Stimulated activated CD8-positive, alpha-beta memory T cell treated with anti-CD3 and anti-CD28 coated beads, Interleukin-4, amount 100 ng/mL, for 4 hours (primary cell): ENCODE data around the gene CACNA1F.

ENCODE experiments used
- DNase-seq, 2 donors: peaks; one replicate each; pipeline ENCODE4 v3.0.0-alpha.2; 2020; ENCODE audit warnings: low read depth in 2 of 2, low spot score in 1 of 2

Gene CACNA1F

GRCh38 chrX:49199906-49200771, 33.0 kb downstream of the CACNA1F start, which contains the start of gene SYP:
Gene SYP, minus strand, starts transcription at chrX:49200193. Its CDS starts 7 bp downstream, at chrX:49200186.
- DNase-seq, result peak; percentile 66 to 78

DNA sequence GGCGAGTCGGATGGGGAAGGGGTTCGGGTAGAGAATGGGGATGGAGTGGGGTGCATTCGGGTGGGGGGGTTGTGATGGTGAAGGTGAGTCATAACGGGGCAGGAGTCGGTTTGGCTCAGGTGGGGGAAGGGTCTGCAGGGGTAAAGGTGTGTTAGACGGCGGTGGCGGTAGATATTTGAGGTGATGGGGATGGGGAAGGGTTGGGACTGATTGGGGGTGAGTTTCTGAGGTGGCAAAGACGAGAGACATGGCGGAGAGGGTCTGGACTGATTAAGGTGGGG, 33.9 kb downstream of the CACNA1F start:
- no peak for DNase-seq

DNA sequence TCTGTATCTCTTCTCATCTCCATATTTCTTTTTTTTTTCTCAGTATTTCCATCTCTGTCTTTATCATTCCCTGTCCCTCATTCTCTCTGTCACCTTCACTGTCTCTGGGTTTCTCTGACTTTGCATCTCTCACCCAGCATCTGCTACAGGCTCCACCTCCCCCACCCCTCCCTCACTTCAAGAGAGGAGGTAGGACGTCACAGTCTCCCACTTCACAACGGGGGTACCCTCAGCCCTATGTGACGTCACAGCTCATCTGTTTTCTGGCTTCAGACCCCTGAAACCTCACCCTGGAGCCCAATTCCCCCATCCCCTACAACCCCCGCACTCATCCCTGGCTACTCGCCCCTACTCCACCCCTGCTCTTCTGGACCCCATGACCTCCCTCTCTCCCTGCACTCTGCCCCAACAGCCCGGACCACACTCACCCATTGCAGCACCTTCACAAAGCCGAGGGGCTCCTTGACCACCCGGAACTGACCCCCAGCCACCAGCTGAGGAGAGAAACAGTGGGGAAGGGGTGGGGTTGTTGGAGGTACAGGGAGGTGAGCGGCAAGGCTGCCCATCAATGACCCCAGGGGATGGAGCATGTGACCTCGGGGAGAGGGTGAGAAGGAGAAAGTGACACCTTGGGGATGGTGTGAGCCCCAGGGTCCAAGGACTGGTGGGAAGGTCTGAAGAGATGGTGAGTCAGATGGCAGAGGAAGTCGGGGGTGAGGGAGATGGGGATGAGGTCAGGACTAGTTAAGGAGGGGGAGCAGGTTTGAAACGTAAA, 34.4 kb downstream of the CACNA1F start:
- DNase-seq, result no peak

DNA sequence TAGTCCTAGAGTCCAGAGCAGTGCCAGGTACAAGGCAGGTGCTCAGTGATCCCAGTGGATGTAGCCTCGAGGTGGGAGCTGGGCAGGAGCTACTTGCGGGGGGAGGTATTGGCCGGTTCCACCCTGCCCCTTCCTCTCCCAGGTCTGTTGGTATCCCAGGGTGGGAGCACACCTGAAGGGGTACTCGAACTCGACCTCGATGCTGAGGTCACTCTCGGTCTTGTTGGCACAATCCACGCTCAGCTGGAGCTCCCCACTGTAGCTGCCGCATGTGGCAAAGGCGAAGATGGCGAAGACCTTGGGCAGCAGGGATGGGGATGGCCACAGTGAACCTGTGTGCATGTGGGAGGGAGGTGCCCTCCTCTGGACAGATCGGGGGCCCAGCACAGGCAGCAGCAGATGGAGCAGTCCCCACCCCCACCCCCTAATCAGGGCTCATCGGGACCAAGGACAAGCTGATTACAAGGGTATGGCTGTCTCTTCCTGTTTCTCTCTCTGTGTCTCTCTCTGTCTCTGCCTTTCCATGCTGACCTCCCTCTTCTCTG, 35.5 kb downstream of the CACNA1F start:
- DNase-seq, result no peak

- DNase-seq, result no peak
Measured at GRCh38 chrX:49193542-49193964, 39.6 kb downstream of the CACNA1F start.

DNA sequence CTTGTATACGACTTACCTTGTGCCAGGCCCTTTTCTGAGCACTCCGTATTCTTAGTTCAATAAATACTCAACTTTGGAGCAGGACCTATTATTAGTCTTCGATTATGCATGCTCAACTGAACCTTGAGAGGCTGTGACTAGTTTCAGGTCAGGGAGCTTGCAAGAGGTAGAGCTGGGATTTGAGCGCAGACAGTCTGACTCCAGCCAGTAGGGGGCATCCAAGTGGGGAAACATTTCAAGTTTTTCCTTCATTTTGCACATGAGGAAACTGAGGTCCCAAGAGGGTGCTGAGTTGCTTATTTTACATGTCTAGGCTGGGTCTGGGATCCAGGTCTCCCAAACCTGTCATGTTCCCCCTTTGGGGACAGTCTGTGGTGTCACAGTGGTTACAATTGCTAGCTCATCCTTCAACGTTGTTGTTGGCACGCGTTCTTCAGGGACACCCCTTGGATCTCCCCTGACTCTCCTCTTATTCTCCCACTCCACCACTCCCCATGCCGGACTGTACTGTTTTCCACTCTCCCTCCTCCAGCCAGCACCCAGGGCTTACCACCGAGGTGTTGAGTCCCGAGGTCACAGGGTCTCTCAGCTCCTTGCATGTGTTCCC, 40.3 kb downstream of the CACNA1F start:
- DNase-seq, result no peak

GRCh38 chrX:49191574-49192011, 41.5 kb downstream of the CACNA1F start:
- DNase-seq, result no peak

DNA sequence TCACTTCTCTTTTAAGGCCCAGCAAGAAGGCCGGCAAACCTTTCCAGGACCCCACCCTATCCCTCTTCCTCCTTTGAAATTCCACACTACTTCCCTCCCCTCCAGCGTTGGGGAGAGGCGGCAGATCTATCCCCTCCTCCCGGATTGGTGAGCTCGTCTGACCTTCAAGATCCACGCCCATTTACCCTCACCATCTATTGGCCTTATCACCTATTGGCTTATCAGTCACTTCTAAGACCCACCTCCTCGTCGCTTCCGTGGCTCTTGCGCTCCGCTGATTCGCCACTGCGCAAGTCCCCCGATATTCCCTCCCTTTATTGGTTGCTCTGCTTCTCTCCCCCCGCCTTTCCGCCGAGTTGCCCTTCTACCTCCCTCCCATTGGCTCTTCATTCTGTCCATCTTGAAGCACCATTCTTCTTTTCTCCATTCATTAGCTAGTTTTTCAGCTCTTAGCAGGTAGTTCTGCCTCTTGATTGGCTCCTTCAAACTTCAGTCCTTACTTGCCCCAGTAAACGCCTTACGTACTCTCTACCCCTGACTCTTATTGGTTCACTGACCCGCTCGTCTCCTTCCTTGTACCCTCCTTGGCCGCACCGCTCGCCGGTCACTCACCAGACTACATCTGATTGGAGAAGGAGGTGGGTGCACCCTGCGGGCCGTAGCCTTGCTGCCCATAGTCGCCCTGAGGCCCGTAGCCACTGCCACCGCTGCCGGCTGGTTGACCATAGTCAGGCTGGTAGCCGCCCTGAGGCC, 42.1 kb downstream of the CACNA1F start:
- peak; percentile 42 to 75 for DNase-seq

- DNase-seq, result no peak
Measured at GRCh38 chrX:49189606-49190005, 43.5 kb downstream of the CACNA1F start.

DNA sequence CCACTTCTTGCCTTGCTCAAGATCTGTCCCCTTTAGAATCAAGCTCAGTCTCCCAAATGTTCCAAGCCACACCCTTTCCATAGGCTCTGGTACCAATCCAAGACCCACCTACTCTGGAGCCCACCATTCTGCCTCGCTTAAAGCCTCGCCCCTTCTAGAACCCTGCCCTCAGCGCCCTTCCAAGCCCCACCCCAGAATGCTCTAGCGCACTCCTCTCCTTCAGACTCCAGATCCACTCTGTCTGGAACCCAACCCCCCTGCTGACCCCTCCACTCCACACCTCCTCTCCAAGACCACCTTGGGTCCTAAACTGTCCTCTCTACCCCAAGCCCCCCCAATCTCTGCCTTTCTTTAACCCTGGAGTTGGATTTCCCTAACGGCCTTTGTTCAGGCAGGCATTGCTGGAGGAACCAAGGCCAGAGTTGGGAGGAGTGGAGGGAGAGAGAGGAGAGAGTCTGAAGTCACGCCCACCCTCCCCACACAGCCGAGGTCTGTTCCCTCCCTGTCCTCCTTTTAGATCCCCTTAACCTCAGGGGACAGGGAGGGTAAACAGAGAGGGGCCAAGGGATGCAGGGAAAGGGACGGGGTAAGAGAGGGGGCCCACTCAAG, 44.6 kb downstream of the CACNA1F start:
- DNase-seq, result no peak

GRCh38 chrX:49187526-49187925, 45.6 kb downstream of the CACNA1F start:
- DNase-seq, result no peak

DNA sequence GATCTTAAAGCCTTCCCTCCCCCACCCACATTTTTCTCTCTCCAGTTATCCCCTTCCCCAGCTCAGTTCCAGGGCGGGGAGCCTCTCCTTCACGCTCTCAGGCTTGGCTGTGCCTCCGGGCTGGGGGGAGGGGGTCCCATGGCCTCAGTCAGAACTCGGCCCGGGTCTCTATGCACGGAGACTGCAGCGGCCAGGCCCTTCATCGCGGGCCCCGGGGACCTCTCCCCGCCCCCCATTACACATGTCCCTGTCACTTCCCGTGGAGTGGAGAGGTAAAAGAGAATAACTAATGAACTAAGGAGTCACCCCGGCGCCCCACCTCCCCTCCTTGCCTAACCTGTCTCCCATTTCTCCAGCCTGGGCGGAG, 46.1 kb downstream of the CACNA1F start:
- DNase-seq, result no peak

- peak; percentile 47 to 51 for DNase-seq
Measured at GRCh38 chrX:49186125-49187027, 46.8 kb downstream of the CACNA1F start, which contains the start of gene PRICKLE3. Gene PRICKLE3, minus strand, starts transcription at chrX:49186373. Its CDS starts 76 bp downstream, at chrX:49186297.

DNA sequence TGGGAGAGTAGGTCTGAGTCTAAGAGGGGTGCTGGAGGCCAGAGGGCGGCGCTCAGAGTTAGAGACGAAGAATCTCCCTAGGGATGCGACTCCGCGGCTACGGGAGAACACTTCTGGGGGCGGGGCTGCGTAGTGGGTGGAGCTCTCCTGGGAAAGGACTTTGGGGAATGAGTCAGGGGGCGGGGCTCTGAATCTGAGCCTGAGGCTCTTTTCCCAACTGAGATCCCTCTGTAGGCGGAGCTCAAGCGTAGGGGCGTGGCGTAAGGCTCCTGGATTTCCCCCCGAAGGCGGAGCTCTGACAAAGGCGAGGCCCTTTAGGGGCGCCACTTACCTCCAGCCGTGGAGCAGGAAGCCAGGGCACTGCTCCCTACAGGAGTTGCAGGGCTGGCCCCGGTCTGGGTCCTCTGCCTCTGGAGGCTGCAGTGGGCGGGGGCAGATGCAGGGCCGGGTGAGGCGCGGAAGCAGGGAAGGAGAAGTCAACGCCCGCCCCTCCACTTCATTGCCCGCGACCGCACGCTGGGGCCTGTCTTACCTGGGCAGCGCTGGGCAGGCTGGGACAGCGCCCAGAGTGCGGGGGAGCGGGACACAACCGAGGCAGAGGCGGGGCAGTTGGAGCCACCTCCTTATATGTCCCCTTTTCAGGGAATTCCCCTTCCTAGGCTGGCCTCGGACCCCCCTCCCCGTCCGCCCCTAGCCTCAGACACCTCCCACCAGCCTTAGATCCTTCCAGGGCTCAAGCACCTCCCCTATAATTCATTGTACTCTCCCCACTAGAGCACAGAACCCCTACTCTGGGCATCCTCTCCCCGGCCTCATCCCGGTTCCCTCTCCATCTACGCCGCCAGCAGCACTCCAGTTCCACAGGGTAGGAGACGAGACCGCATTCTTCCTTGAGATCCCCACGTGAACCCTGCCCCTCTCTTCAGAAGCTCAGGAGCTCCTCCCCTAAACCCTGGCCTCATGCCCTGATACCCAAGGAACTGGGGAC, 48.6 kb downstream of the CACNA1F start:
- DNase-seq, result no peak

GRCh38 chrX:49183701-49184281, 49.3 kb downstream of the CACNA1F start:
- DNase-seq, result no peak

DNA sequence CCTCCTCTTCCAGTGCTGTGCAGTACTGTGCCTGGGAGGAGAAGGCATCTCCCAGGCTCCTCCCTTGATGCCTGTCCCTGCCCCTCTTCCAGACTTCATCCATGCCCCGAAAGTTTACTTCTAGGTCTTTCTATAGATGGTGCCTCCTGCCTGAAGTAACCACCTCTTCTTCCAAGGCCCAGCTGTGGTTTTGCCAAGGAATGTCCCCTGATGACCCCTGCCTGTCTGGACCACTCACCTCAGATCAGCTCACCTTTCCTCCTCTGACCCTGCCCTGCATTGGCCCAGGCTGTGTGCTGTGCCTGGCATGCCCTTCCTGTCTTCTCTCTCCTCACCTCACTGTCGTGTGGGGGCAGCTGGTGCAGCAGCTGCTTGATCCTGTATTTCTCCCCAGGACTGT, 53.8 kb downstream of the CACNA1F start:
- no peak for DNase-seq

DNA sequence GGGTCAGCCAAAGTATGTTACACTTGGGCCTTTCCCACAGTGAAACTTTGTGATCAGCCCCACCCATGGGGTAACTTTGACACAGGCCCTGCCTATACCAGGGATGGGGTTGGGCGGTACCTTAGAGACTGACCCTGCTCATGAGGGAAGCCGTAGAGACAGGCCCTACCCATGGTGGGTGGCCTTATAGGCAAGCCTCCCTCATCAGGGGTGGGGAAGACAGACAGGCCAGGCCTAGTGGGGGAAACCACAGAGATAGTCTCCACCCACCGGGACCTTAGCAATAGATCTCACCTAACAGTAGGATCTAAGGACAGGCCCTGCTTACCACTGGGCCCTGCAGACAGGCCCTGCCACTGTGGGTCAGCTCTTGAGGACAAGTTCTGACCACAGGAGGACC, 54.6 kb downstream of the CACNA1F start:
- DNase-seq, result no peak
